Measurements from ENCODE around the gene TFR2.

Gene TFR2

DNA sequence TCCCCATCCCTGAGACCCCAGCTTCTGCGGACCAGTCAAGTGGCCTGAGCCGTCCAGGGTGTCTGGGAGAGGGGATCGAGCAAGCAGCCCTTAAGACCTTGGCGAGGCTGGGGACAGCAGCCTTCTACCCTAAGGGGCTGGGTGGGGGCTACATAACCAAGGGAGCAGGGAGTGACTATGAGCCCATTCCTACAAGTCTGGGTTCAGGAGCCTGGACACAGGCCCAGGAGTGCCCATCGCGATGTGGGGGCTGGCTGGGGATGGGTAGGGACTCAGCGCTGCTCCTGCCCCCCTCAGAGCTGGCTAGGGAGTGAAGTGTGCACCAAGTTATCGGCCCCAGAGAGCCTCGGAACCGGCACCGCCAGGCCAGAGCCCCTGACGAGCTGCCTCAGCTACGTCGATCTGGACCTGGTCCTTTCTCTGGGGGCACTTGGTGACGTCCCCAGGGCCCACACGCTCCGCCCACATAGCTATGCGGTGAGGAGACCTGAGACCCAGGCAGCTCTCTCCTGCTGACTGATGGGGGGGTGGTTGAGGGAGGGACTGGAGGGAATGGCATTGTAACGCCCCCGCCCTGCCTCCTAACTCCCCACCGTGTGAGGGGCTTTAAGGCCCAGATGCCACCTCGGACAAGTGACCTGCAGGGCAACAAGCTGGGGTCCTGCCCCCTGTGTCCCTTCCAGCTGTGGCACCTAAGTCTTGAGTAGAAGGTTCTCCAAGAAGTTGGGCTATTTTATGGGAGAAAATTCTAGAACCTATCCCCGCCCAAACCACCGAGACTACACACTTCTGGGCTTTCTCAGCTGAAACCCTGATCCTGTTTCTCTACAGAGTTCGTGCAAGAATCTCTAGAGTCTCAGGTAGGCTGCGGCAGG, 70.2 kb downstream of the TFR2 start:
- DNase-seq: no peak
